ENCODE data around the gene HERC4. TPM values are rescaled to one million over a fixed set of nuclear protein-coding genes. Genes with fewer than 3 reads are reported as not detected.

Gene HERC4
- polyA plus RNA-seq, 1 donor from 2014 or later = 45.6 TPM

DNA sequence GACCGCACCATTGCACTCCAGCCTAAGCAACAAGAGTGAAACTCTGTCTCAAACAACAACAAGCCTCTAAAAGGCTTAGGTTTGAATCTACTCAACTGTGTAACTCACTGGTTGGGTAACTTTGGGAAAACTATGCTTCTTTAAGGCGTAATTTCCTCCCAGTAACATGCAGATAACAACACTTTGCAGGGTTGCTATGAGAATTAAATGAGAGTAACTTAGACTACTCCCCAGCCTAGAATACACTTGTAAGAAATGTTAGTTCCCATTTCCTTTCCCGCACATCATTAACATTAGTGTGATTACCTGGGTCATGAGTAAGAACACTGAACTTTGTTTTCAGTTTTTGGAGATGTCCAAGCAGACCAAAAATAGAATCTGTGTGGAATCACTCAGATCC lies 28.8 kb upstream of the HERC4 start:
- Histone ChIP-seq H3K27ac (ENCODE audit: low read length) (no peak overlapping the region), H3K36me3 (ENCODE audit: insufficient read depth, low read length) (no peaks in the 10 kb centered on the region), H3K79me2 (replicated peaks; ENCODE audit: insufficient read depth, low read length) (no peaks in the 10 kb centered on the region), H3K4me3 (ENCODE audit: low read length) (no peak overlapping the region), H3K9me2 (ENCODE audit: insufficient read depth, low read length) (no peaks in the 10 kb centered on the region), H3F3A (ENCODE audit: insufficient read depth, low read length, poor library complexity, severe bottlenecking) (no peaks in the 10 kb centered on the region), H3K9me3 (ENCODE audit: low read length) (no peaks in the 10 kb centered on the region), H4K20me1 (ENCODE audit: insufficient read depth) (no peaks in the 10 kb centered on the region), H3K27me3 (ENCODE audit: insufficient read depth, low read depth, low read length) (no peaks in the 10 kb centered on the region), H3K4me2 (ENCODE audit: low read length) (no peak overlapping the region), H2AFZ (ENCODE audit: low read depth, low read length) (no peak overlapping the region), H3K9ac (ENCODE audit: low read length) (no peak overlapping the region)
- TF ChIP-seq, protein P1, sequence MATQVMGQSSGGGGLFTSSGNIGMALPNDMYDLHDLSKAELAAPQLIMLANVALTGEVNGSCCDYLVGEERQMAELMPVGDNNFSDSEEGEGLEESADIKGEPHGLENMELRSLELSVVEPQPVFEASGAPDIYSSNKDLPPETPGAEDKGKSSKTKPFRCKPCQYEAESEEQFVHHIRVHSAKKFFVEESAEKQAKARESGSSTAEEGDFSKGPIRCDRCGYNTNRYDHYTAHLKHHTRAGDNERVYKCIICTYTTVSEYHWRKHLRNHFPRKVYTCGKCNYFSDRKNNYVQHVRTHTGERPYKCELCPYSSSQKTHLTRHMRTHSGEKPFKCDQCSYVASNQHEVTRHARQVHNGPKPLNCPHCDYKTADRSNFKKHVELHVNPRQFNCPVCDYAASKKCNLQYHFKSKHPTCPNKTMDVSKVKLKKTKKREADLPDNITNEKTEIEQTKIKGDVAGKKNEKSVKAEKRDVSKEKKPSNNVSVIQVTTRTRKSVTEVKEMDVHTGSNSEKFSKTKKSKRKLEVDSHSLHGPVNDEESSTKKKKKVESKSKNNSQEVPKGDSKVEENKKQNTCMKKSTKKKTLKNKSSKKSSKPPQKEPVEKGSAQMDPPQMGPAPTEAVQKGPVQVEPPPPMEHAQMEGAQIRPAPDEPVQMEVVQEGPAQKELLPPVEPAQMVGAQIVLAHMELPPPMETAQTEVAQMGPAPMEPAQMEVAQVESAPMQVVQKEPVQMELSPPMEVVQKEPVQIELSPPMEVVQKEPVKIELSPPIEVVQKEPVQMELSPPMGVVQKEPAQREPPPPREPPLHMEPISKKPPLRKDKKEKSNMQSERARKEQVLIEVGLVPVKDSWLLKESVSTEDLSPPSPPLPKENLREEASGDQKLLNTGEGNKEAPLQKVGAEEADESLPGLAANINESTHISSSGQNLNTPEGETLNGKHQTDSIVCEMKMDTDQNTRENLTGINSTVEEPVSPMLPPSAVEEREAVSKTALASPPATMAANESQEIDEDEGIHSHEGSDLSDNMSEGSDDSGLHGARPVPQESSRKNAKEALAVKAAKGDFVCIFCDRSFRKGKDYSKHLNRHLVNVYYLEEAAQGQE (IDR thresholded peaks at IDR 0.05; ENCODE audit: borderline replicate concordance) = no peak
- no peak for TF ChIP-seq POLR2AphosphoS5 (IDR thresholded peaks at IDR 0.05)
- TF ChIP-seq RAD21 (conservative IDR thresholded peaks at IDR 0.05) = no peak
- no peak for TF ChIP-seq EZH2 (IDR thresholded peaks at IDR 0.05; ENCODE audit: borderline replicate concordance, insufficient read depth, low read length, poor library complexity, severe bottlenecking)
- TF ChIP-seq EP300 (conservative IDR thresholded peaks at IDR 0.05; ENCODE audit: poor library complexity, severe bottlenecking) = no peak
- no peak for TF ChIP-seq CTCF (IDR thresholded peaks at IDR 0.05; ENCODE audit: poor library complexity, severe bottlenecking)
- TF ChIP-seq TAF1 (IDR thresholded peaks at IDR 0.05; ENCODE audit: low read depth) = no peak
- no peak for TF ChIP-seq SMC3 (conservative IDR thresholded peaks at IDR 0.05; ENCODE audit: poor library complexity)
- no peak for TF ChIP-seq MXI1 (conservative IDR thresholded peaks at IDR 0.05; ENCODE audit: poor library complexity, severe bottlenecking)

- no peak overlapping the region for H3K4me3 ChIP-seq (ENCODE audit: low read length)
- H3K27me3 ChIP-seq (ENCODE audit: insufficient read depth, low read depth, low read length) = no peaks in the 10 kb centered on the region
- H4K20me1 ChIP-seq (ENCODE audit: insufficient read depth) = no peaks in the 10 kb centered on the region
- H3K36me3 ChIP-seq (ENCODE audit: insufficient read depth, low read length) = no peaks in the 10 kb centered on the region
- no peak for TF ChIP-seq EZH2 (IDR thresholded peaks at IDR 0.05; ENCODE audit: borderline replicate concordance, insufficient read depth, low read length, poor library complexity, severe bottlenecking)
- no peak for TF ChIP-seq MXI1 (conservative IDR thresholded peaks at IDR 0.05; ENCODE audit: poor library complexity, severe bottlenecking)
- TF ChIP-seq TAF1 (IDR thresholded peaks at IDR 0.05; ENCODE audit: low read depth) = no peak
- TF ChIP-seq CTCF (IDR thresholded peaks at IDR 0.05; ENCODE audit: poor library complexity, severe bottlenecking) = no peak
- peak; percentile 20 for TF ChIP-seq POLR2AphosphoS5 (IDR thresholded peaks at IDR 0.05)
- TF ChIP-seq EP300 (conservative IDR thresholded peaks at IDR 0.05; ENCODE audit: poor library complexity, severe bottlenecking) = no peak
- no peak for TF ChIP-seq SMC3 (conservative IDR thresholded peaks at IDR 0.05; ENCODE audit: poor library complexity)
- no peak for TF ChIP-seq RAD21 (conservative IDR thresholded peaks at IDR 0.05)
- TF ChIP-seq, protein P1 (IDR thresholded peaks at IDR 0.05; ENCODE audit: borderline replicate concordance) = peak; percentile 20
- H3K9ac ChIP-seq (ENCODE audit: low read length) = no peak overlapping the region
- H3K9me2 ChIP-seq (ENCODE audit: insufficient read depth, low read length) = no peaks in the 10 kb centered on the region
- no peaks in the 10 kb centered on the region for H3K9me3 ChIP-seq (ENCODE audit: low read length)
- no peak overlapping the region for H3K27ac ChIP-seq (ENCODE audit: low read length)
- no peaks in the 10 kb centered on the region for H3K79me2 ChIP-seq (replicated peaks; ENCODE audit: insufficient read depth, low read length)
- no peak overlapping the region for H2AFZ ChIP-seq (ENCODE audit: low read depth, low read length)
- no peaks in the 10 kb centered on the region for H3F3A ChIP-seq (ENCODE audit: insufficient read depth, low read length, poor library complexity, severe bottlenecking)
- H3K4me2 ChIP-seq (ENCODE audit: low read length) = no peak overlapping the region
These were observed 28.3 kb upstream of the HERC4 start for GRCh38 chr10:68103261-68103878.
